HepG2 (cell line): ENCODE measurements around the gene UQCR11. TPM values are rescaled to one million over a fixed set of nuclear protein-coding genes. Genes with fewer than 3 reads are reported as not detected.
A peak's percentile ranks its signal among the peaks of the same experiment; 100 is the strongest.

ENCODE experiments used
- LRRFIP1 ChIP-seq: sonication (generic); formaldehyde crosslinking; conservative IDR thresholded peaks from 2 replicates; pipeline ENCODE4 v1.4.0; 2020; ENCODE audit warnings: missing genetic modification reagents
- PREB ChIP-seq: sonication (generic); formaldehyde crosslinking; IDR thresholded peaks from 2 replicates; pipeline ENCODE4 v1.4.0; 2020; ENCODE audit warnings: missing genetic modification reagents
- SETDB1 ChIP-seq: sonication (generic); formaldehyde crosslinking; IDR thresholded peaks from 2 replicates; pipeline ENCODE4 v1.5.1; 2020; ENCODE audit warnings: missing genetic modification reagents, mild to moderate bottlenecking, borderline replicate concordance
- SYNCRIP ChIP-seq: fragments of 200-400 bp; formaldehyde crosslinking; IDR thresholded peaks from 2 replicates; pipeline ENCODE4 v1.6.1; 2018; ENCODE audit warnings: mild to moderate bottlenecking, low read depth, low read length; ENCODE audit not compliant: insufficient read depth
- ZNF12 ChIP-seq: sonication (generic); formaldehyde crosslinking; IDR thresholded peaks from 2 replicates; pipeline ENCODE4 v1.5.0; 2020; ENCODE audit warnings: missing genetic modification reagents
- ZNF207 ChIP-seq: fragments of 450-650 bp; IDR thresholded peaks from 2 replicates; pipeline ENCODE4 v1.6.1; 2016; ENCODE audit warnings: antibody characterized with exemption, borderline replicate concordance
- ZNF280D ChIP-seq: sonication (generic); formaldehyde crosslinking; IDR thresholded peaks from 2 replicates; pipeline ENCODE4 v1.5.1; 2020; ENCODE audit warnings: mild to moderate bottlenecking, missing genetic modification reagents
- ZNF75D ChIP-seq: sonication (generic); formaldehyde crosslinking; IDR thresholded peaks from 2 replicates; pipeline ENCODE4 v1.8.1; 2023; ENCODE audit warnings: missing genetic modification reagents, mild to moderate bottlenecking, borderline replicate concordance
- ZSCAN20 ChIP-seq: sonication (generic); formaldehyde crosslinking; IDR thresholded peaks from 2 replicates; pipeline ENCODE4 v1.4.0; 2020; ENCODE audit warnings: missing genetic modification reagents, mild to moderate bottlenecking, borderline replicate concordance
- polyA plus RNA-seq, 8 experiments: library from polyadenylated mRNA; depleted of rRNA in 3 of 8; stranded (reverse) in 7 of 8; unstranded in 1 of 8; fragments of >200 nt; fragmentation: Illumina TruSeq in 4 of 8; extraction: Trizol in 4 of 8; gene quantifications; 2 replicates each; pipeline versions ENCODE4 v1.2.1 to v1.2.3, GENCODE V29; 2011 to 2016; ENCODE audit warnings: low read depth in 4 of 8, missing spikeins in 1 of 8, mixed read lengths in 1 of 8; ENCODE audit not compliant: insufficient read depth in 1 of 8
- total RNA-seq, 5 experiments: library from RNA; depleted of rRNA; stranded (reverse); fragments of >200 nt; fragmentation: Illumina TruSeq; extraction: Trizol; gene quantifications; 2 replicates each; pipeline ENCODE4 v1.2.3, GENCODE V29; 2016; ENCODE audit warnings: low read depth in 1 of 5
- TF ChIP-seq, protein P1 (sequence below): sonication (generic); formaldehyde crosslinking; IDR thresholded peaks from 2 replicates; pipeline ENCODE4 v1.4.0; 2020; ENCODE audit warnings: missing genetic modification reagents, borderline replicate concordance
- TF ChIP-seq, protein P2 (sequence below): sonication (generic); formaldehyde crosslinking; IDR thresholded peaks from 2 replicates; pipeline ENCODE4 v1.8.1; 2023; ENCODE audit warnings: mild to moderate bottlenecking, missing genetic modification reagents, borderline replicate concordance

UQCR11 gene
- total and polyA plus RNA-seq, 2 of the 13 experiments (the other 11 are each of a cell fraction or from before 2014, with no cell fraction given) = 125 to 214 TPM

GRCh38 chr19:1590641-1591397 lies 14.4 kb downstream of the UQCR11 start (continued):
- TF ChIP-seq, protein P1, sequence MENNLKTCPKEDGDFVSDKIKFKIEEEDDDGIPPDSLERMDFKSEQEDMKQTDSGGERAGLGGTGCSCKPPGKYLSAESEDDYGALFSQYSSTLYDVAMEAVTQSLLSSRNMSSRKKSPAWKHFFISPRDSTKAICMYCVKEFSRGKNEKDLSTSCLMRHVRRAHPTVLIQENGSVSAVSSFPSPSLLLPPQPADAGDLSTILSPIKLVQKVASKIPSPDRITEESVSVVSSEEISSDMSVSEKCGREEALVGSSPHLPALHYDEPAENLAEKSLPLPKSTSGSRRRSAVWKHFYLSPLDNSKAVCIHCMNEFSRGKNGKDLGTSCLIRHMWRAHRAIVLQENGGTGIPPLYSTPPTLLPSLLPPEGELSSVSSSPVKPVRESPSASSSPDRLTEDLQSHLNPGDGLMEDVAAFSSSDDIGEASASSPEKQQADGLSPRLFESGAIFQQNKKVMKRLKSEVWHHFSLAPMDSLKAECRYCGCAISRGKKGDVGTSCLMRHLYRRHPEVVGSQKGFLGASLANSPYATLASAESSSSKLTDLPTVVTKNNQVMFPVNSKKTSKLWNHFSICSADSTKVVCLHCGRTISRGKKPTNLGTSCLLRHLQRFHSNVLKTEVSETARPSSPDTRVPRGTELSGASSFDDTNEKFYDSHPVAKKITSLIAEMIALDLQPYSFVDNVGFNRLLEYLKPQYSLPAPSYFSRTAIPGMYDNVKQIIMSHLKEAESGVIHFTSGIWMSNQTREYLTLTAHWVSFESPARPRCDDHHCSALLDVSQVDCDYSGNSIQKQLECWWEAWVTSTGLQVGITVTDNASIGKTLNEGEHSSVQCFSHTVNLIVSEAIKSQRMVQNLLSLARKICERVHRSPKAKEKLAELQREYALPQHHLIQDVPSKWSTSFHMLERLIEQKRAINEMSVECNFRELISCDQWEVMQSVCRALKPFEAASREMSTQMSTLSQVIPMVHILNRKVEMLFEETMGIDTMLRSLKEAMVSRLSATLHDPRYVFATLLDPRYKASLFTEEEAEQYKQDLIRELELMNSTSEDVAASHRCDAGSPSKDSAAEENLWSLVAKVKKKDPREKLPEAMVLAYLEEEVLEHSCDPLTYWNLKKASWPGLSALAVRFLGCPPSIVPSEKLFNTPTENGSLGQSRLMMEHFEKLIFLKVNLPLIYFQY (CRISPR knock-in tag) = 0 out of 2 replicates have a peak, but pooled peaks have one; percentile 3
- TF ChIP-seq ZNF280D (CRISPR knock-in tag) (no peak), ZSCAN20 (CRISPR knock-in tag) (no peak), ZNF75D (CRISPR knock-in tag) (0 out of 2 replicates have a peak, but pooled peaks have one; percentile 33), ZNF12 (CRISPR knock-in tag) (no peak), ZNF207 (no peak), PREB (CRISPR knock-in tag) (no peak), SETDB1 (CRISPR knock-in tag) (no peak), LRRFIP1 (CRISPR knock-in tag) (no peak), SYNCRIP (no peak)
- TF ChIP-seq, protein P2, sequence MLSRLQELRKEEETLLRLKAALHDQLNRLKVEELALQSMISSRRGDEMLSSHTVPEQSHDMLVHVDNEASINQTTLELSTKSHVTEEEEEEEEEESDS (CRISPR knock-in tag) = no peak
- TF ChIP-seq, all 625 proteins: peak for 59
